ENCODE measurements around the gene SLC8A1. TPM values are rescaled to one million over a fixed set of nuclear protein-coding genes. Genes with fewer than 3 reads are reported as not detected.

SLC8A1 gene
- total and polyA plus RNA-seq, 2 donors from 2014 or later, result 12.9 to 33.9 TPM

GRCh38 chr2:40470822-40471813 is 19.2 kb upstream of the SLC8A1 start:
- intact Hi-C loops (cut with DNase I), result no loop called here
- Histone ChIP-seq H3K4me1 (ENCODE audit: control insufficient read depth in 2 of 3, insufficient read depth in 2 of 3, low read depth in 1 of 3, low read length in 3 of 3) (no peaks in the 10 kb centered on the region), H3K27me3 (ENCODE audit: control insufficient read depth, insufficient read depth, low read length) (no peaks in the 10 kb centered on the region), H3K27ac (ENCODE audit: low read depth in 2 of 2, low read length in 2 of 2) (no peak overlapping the region), H3K9me3 (ENCODE audit: control insufficient read depth in 2 of 3, insufficient read depth in 1 of 3, low read length in 3 of 3) (no peaks in the 10 kb centered on the region), H3K9ac (ENCODE audit: low read length in 3 of 3) (no peak overlapping the region), H3K36me3 (ENCODE audit: control insufficient read depth in 2 of 3, insufficient read depth in 3 of 3, low read length in 3 of 3) (no peaks in the 10 kb centered on the region), H3K4me3 (ENCODE audit: low read length in 3 of 3) (no peak overlapping the region)
- no peak for TF ChIP-seq CTCF (IDR thresholded peaks at IDR 0.05; ENCODE audit: borderline replicate concordance, extremely low read depth, insufficient read depth)
- FAIRE-seq (peak; percentile 49), DNase-seq (no peak)

DNA sequence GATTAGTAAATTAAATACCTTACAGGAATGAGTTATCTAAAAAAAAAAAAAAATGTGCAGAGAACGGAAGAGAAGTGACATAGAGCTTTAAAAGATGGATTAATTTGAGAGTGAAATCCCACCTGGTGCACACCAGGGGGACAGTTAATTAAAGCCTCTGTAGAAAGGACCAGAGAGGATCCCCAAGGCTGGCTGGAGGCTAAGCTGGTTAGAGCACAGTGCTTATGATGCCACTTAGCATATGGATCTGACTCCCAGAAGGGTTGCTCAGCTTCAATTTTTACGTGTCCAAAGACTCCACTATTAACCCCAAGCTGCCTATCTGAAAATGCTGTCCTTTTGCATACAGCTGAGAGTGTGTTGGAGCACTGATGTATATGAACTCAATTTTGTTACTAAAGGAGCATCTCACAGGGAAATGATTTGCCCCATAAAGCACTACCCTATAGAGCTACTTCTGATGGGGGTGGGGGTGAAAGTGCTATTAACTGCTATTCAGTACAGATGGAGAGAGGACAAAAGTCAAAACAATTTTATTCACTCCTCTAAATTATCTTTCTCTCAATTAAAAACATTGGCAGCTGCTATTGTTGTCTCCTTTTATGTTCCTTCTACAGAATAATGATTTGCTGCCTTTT is 15.2 kb upstream of the SLC8A1 start:
- Histone ChIP-seq H3K9ac (ENCODE audit: low read length in 3 of 3) (no peak overlapping the region), H3K9me3 (ENCODE audit: control insufficient read depth in 2 of 3, insufficient read depth in 1 of 3, low read length in 3 of 3) (no peaks in the 10 kb centered on the region), H3K36me3 (ENCODE audit: control insufficient read depth in 2 of 3, insufficient read depth in 3 of 3, low read length in 3 of 3) (no peaks in the 10 kb centered on the region), H3K4me3 (ENCODE audit: low read length in 3 of 3) (no peak overlapping the region), H3K27ac (ENCODE audit: low read depth in 2 of 2, low read length in 2 of 2) (no peak overlapping the region), H3K27me3 (ENCODE audit: control insufficient read depth, insufficient read depth, low read length) (no peaks in the 10 kb centered on the region), H3K4me1 (ENCODE audit: control insufficient read depth in 2 of 3, insufficient read depth in 2 of 3, low read depth in 1 of 3, low read length in 3 of 3) (no peaks in the 10 kb centered on the region)
- intact Hi-C loops (cut with DNase I), result no loop called here
- no peak for FAIRE-seq
- no peak for TF ChIP-seq CTCF (IDR thresholded peaks at IDR 0.05; ENCODE audit: borderline replicate concordance, extremely low read depth, insufficient read depth)
- DNase-seq, result no peak

DNA sequence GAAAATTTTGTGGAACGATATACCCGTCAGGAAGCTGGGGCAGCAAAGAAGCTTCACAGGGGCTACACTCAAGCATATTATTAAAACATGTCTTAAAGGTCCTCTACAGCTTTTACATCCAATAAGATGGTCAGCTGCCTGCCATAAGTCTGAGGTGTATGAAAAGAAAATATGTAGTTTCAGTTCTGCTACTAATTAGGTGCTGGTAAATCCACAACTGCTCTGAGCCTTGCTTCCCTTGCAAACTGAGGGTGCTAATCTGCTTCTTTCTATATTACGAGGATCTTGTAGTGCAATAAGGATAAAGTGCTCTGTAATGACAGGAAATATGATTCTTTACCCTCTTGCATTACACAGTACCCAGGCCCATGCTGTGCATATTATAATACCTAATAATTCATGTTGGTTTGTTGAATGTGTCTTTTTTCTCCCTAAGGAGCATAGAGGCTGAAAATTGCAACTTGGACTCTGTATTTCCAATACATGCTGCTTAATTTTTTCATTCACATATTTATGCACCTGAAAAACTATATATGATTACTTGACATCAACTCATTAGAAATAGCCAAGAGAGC is 14.5 kb upstream of the SLC8A1 start:
- intact Hi-C loops (cut with DNase I), result no loop called here
- H3K4me3 ChIP-seq (ENCODE audit: low read length in 3 of 3), result no peak overlapping the region
- H3K27ac ChIP-seq (ENCODE audit: low read depth in 2 of 2, low read length in 2 of 2), result no peak overlapping the region
- no peak for TF ChIP-seq CTCF (IDR thresholded peaks at IDR 0.05; ENCODE audit: borderline replicate concordance, extremely low read depth, insufficient read depth)
- no peaks in the 10 kb centered on the region for H3K9me3 ChIP-seq (ENCODE audit: control insufficient read depth in 2 of 3, insufficient read depth in 1 of 3, low read length in 3 of 3)
- no peak overlapping the region for H3K9ac ChIP-seq (ENCODE audit: low read length in 3 of 3)
- no peaks in the 10 kb centered on the region for H3K4me1 ChIP-seq (ENCODE audit: control insufficient read depth in 2 of 3, insufficient read depth in 2 of 3, low read depth in 1 of 3, low read length in 3 of 3)
- no peak for DNase-seq
- H3K36me3 ChIP-seq (ENCODE audit: control insufficient read depth in 2 of 3, insufficient read depth in 3 of 3, low read length in 3 of 3), result no peaks in the 10 kb centered on the region
- no peaks in the 10 kb centered on the region for H3K27me3 ChIP-seq (ENCODE audit: control insufficient read depth, insufficient read depth, low read length)
- FAIRE-seq, result no peak

All from kidney (tissue), 14 donors.